Measurements from ENCODE around the gene SVEP1.
"Not testable (repeated sequence)": the region's sequence is repeated elsewhere in the genome, so short reads cannot be mapped to it uniquely, and the experiment has no call there.

The SVEP1 gene

GRCh38 chr9:110399983-110400382 lies 179.6 kb downstream of the SVEP1 start:
- no peak for DNase-seq (ENCODE audit: low spot score)
- no peak for TF ChIP-seq CTCF (IDR thresholded peaks at IDR 0.05; ENCODE audit: borderline replicate concordance, control extremely low read depth, extremely low read depth, insufficient read depth, missing control alignments)
- in situ Hi-C loops (cut with MboI; ENCODE audit: low sequenced_read_pairs, unreplicated experiment): no loop called here

GRCh38 chr9:110398992-110399391 lies 180.5 kb downstream of the SVEP1 start:
- in situ Hi-C loops (cut with MboI; ENCODE audit: low sequenced_read_pairs, unreplicated experiment); DNase-seq (ENCODE audit: low spot score): not testable (repeated sequence)

GRCh38 chr9:110391826-110392485 lies 187.6 kb downstream of the SVEP1 start:
- in situ Hi-C loops (cut with MboI; ENCODE audit: low sequenced_read_pairs, unreplicated experiment): no loop called here
- TF ChIP-seq CTCF (IDR thresholded peaks at IDR 0.05; ENCODE audit: borderline replicate concordance, control extremely low read depth, extremely low read depth, insufficient read depth, missing control alignments): no peak
- no peak for DNase-seq (ENCODE audit: low spot score)

- in situ Hi-C loops (cut with MboI; ENCODE audit: low sequenced_read_pairs, unreplicated experiment): no loop called here
- no peak for TF ChIP-seq CTCF (IDR thresholded peaks at IDR 0.05; ENCODE audit: borderline replicate concordance, control extremely low read depth, extremely low read depth, insufficient read depth, missing control alignments)
- no peak for DNase-seq (ENCODE audit: low spot score)
These were observed 190.3 kb downstream of the SVEP1 start for GRCh38 chr9:110389148-110389750.

- no peak for TF ChIP-seq CTCF (IDR thresholded peaks at IDR 0.05; ENCODE audit: borderline replicate concordance, control extremely low read depth, extremely low read depth, insufficient read depth, missing control alignments)
- no peak for DNase-seq (ENCODE audit: low spot score)
- in situ Hi-C loops (cut with MboI; ENCODE audit: low sequenced_read_pairs, unreplicated experiment): no loop called here
These were observed 196.1 kb downstream of the SVEP1 start for GRCh38 chr9:110383491-110383890.

- in situ Hi-C loops (cut with MboI; ENCODE audit: low sequenced_read_pairs, unreplicated experiment): no loop called here
- TF ChIP-seq CTCF (IDR thresholded peaks at IDR 0.05; ENCODE audit: borderline replicate concordance, control extremely low read depth, extremely low read depth, insufficient read depth, missing control alignments): no peak
- no peak for DNase-seq (ENCODE audit: low spot score)
These were observed 196.8 kb downstream of the SVEP1 start for GRCh38 chr9:110382731-110383130.

- no peak for DNase-seq (ENCODE audit: low spot score)
- in situ Hi-C loops (cut with MboI; ENCODE audit: low sequenced_read_pairs, unreplicated experiment): no loop called here
- no peak for TF ChIP-seq CTCF (IDR thresholded peaks at IDR 0.05; ENCODE audit: borderline replicate concordance, control extremely low read depth, extremely low read depth, insufficient read depth, missing control alignments)
These were observed 208.0 kb downstream of the SVEP1 start for GRCh38 chr9:110371411-110372007.

All from GM13976 (cell line).